Measurements from ENCODE around the gene PGGT1B. TPM values are rescaled to one million over a fixed set of nuclear protein-coding genes. Genes with fewer than 3 reads are reported as not detected.

PGGT1B gene
- total RNA-seq, 1 donor from 2014 or later, result 7.2 TPM

DNA sequence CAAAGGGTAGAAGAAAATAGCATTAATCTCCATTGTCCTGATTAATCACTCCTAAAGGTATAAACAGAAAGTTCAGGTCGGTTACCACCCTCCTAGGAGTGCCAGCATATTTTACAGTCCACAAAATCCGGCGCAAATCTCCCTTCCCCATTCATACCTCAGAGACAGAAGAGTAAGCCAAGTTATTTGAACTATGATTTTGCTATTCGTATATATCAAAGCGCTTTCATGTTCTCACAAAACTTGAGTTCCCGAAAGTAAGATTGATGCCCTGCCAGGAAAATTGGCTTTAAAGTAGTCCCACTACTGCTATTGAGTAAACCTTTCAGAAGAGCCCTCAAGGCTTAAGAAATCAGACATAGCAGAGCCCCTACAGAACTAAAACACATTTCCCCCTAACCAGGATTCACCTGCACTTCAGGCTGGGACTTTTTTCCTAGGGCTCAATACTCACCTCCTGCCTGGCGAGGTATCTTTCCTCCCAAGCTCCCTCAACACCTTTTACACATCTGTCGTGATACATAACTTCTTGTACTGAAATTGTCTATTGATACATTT, 71.1 kb downstream of the PGGT1B start:
- H3K36me3 ChIP-seq (ENCODE audit: control insufficient read depth, insufficient read depth, low read length), result no peaks in the 10 kb centered on the region
- no peak for DNase-seq (ENCODE audit: low read depth)
- TF ChIP-seq, protein P1, sequence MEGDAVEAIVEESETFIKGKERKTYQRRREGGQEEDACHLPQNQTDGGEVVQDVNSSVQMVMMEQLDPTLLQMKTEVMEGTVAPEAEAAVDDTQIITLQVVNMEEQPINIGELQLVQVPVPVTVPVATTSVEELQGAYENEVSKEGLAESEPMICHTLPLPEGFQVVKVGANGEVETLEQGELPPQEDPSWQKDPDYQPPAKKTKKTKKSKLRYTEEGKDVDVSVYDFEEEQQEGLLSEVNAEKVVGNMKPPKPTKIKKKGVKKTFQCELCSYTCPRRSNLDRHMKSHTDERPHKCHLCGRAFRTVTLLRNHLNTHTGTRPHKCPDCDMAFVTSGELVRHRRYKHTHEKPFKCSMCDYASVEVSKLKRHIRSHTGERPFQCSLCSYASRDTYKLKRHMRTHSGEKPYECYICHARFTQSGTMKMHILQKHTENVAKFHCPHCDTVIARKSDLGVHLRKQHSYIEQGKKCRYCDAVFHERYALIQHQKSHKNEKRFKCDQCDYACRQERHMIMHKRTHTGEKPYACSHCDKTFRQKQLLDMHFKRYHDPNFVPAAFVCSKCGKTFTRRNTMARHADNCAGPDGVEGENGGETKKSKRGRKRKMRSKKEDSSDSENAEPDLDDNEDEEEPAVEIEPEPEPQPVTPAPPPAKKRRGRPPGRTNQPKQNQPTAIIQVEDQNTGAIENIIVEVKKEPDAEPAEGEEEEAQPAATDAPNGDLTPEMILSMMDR (IDR thresholded peaks at IDR 0.05; ENCODE audit: insufficient read depth, low read length, poor library complexity, severe bottlenecking), result no peak
- H3K27me3 ChIP-seq (ENCODE audit: control insufficient read depth, insufficient read depth, low read length), result no peaks in the 10 kb centered on the region
- H3K4me3 ChIP-seq (ENCODE audit: low read depth, low read length), result no peak overlapping the region

DNA sequence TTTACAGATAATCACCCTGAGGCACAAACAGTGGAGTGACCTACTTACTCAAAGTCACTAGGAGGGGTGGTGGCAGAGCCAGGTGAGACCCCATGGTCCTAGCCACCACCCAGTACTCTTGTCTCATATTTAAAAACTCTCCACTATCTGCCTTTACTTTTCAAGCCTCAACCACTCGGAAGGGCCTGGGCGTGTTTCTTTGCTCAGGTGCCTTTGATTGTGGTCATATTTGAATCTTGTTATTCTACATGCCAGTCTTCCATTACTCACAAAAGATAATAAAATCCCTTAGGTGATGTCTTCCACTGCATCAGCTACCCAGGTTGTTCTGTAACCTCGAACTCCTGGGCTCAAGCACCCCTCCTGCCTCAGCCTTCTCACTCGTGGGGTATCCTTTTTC, 72.3 kb downstream of the PGGT1B start:
- Histone ChIP-seq H3K27me3 (ENCODE audit: control insufficient read depth, insufficient read depth, low read length) (no peaks in the 10 kb centered on the region), H3K4me3 (ENCODE audit: low read depth, low read length) (no peak overlapping the region), H3K36me3 (ENCODE audit: control insufficient read depth, insufficient read depth, low read length) (no peaks in the 10 kb centered on the region)
- no peak for DNase-seq (ENCODE audit: low read depth)
- TF ChIP-seq, protein P1 (IDR thresholded peaks at IDR 0.05; ENCODE audit: insufficient read depth, low read length, poor library complexity, severe bottlenecking), result no peak

DNA sequence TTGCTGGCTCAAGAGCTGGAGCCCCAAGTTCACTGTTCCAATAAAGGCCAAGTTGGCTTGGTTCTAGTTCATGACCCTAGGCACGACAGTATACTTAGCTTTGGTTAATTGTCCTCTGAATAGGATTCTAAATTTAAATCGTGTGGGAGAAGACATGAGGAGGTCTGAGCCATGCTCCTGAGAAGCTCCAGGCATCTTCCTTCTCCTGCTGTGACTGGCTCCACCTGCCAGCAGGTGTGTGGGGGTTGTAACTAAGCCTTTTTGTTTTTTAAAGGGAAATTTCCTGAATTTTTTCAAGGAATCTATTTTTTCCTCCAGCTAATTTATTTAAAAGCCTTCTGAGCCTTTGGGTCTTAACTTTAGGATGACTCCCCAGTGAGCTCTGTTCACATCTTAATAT, 72.8 kb downstream of the PGGT1B start:
- Histone ChIP-seq H3K27me3 (ENCODE audit: control insufficient read depth, insufficient read depth, low read length) (no peaks in the 10 kb centered on the region), H3K36me3 (ENCODE audit: control insufficient read depth, insufficient read depth, low read length) (no peaks in the 10 kb centered on the region), H3K4me3 (ENCODE audit: low read depth, low read length) (no peak overlapping the region)
- no peak for DNase-seq (ENCODE audit: low read depth)
- TF ChIP-seq, protein P1 (IDR thresholded peaks at IDR 0.05; ENCODE audit: insufficient read depth, low read length, poor library complexity, severe bottlenecking), result no peak

DNA sequence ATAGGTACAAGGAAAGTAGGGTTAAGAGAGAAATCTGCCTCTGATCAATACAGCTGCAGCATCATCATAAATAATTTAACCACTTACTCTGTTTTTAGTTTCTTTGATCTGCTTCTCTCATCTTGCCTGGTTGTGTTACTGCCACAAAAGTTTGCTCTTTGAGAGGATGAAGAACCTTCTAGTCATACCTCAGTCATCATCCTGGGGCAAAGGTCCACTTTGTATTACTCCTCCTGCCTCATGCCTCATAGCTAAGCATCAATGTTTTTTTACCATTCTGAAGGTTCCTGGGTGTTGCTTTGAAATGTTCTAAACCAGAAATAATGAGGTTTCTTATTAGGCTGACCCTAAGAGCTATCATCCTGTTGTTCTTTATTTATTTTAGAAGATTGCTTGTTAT, 75.9 kb downstream of the PGGT1B start:
- TF ChIP-seq, protein P1 (IDR thresholded peaks at IDR 0.05; ENCODE audit: insufficient read depth, low read length, poor library complexity, severe bottlenecking), result no peak
- Histone ChIP-seq H3K36me3 (ENCODE audit: control insufficient read depth, insufficient read depth, low read length) (no peaks in the 10 kb centered on the region), H3K4me3 (ENCODE audit: low read depth, low read length) (no peak overlapping the region), H3K27me3 (ENCODE audit: control insufficient read depth, insufficient read depth, low read length) (peaks cover 1% of the 10 kb centered on the region)
- DNase-seq (ENCODE audit: low read depth), result no peak

DNA sequence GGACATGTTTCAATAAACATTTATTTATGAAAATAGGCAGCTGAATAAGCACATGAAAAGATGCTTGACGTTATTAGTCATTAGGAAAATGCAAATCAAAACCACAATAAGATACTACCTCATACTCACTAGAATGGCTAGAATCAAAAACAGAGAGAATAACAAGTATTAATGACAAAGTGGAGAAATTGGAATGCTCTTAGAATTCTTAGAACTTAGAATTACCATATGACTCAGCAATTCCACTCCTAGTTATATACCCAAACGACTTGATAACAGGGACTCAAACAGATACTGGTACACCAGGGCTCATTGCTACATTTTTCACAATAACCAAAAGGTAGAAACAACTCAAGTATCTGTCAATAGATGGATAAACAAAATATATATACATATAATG, 77.9 kb downstream of the PGGT1B start:
- H3K4me3 ChIP-seq (ENCODE audit: low read depth, low read length), result no peak overlapping the region
- H3K36me3 ChIP-seq (ENCODE audit: control insufficient read depth, insufficient read depth, low read length), result no peaks in the 10 kb centered on the region
- DNase-seq (ENCODE audit: low read depth), result no peak
- H3K27me3 ChIP-seq (ENCODE audit: control insufficient read depth, insufficient read depth, low read length), result peaks cover 17% of the 10 kb centered on the region
- TF ChIP-seq, protein P1 (IDR thresholded peaks at IDR 0.05; ENCODE audit: insufficient read depth, low read length, poor library complexity, severe bottlenecking), result no peak

DNA sequence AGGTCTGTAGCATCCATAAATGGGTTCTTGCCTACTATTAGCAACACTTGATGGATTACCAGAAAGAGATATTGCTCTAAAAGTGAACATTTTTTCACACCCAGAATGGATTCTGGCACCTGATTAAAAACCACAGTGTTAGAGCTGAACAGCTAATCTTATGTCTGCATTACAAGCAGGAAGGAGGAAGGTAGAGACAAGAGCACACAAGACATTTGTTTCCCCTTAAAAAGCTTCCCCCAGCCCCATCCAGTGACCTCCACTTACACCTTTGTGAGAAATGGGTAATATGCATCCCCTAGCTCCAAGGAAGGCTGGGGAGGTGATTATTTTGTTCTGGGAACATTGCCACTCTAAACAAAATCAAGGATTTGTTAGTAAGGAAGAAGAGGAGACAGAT, 80.9 kb downstream of the PGGT1B start:
- H3K4me3 ChIP-seq (ENCODE audit: low read depth, low read length), result no peak overlapping the region
- H3K36me3 ChIP-seq (ENCODE audit: control insufficient read depth, insufficient read depth, low read length), result no peaks in the 10 kb centered on the region
- TF ChIP-seq, protein P1 (IDR thresholded peaks at IDR 0.05; ENCODE audit: insufficient read depth, low read length, poor library complexity, severe bottlenecking), result no peak
- DNase-seq (ENCODE audit: low read depth), result no peak
- peaks cover 31% of the 10 kb centered on the region for H3K27me3 ChIP-seq (ENCODE audit: control insufficient read depth, insufficient read depth, low read length)
